Measurements from ENCODE around the gene NUCB1.

The NUCB1 gene

GRCh38 chr19:48953990-48954594 is 54.0 kb downstream of the NUCB1 start:
- TF ChIP-seq CTCF (conservative IDR thresholded peaks at IDR 0.05), result no peak
- peak overlapping the region; percentile 86 for H3K27ac ChIP-seq

GRCh38 chr19:48954595-48955307 is 54.6 kb downstream of the NUCB1 start, which contains the start of gene BAX:
BAX (plus strand) TSS chr19:48954875; CDS start chr19:48954929, 54 bp downstream.
- TF ChIP-seq CTCF (conservative IDR thresholded peaks at IDR 0.05), result no peak
- peak within 1 kb of the TSS; percentile 86 for H3K27ac ChIP-seq

- no peak for TF ChIP-seq CTCF (conservative IDR thresholded peaks at IDR 0.05)
- peak overlapping the region; percentile 86 for H3K27ac ChIP-seq
Observed at GRCh38 chr19:48955308-48955958, 55.3 kb downstream of the NUCB1 start.

- no peak overlapping the region for H3K27ac ChIP-seq
- TF ChIP-seq CTCF (conservative IDR thresholded peaks at IDR 0.05), result no peak
Observed at GRCh38 chr19:48958006-48958405, 57.9 kb downstream of the NUCB1 start.

GRCh38 chr19:48959341-48960239 is 59.5 kb downstream of the NUCB1 start:
- no peak overlapping the region for H3K27ac ChIP-seq
- no peak for TF ChIP-seq CTCF (conservative IDR thresholded peaks at IDR 0.05)

- no peak overlapping the region for H3K27ac ChIP-seq
- TF ChIP-seq CTCF (conservative IDR thresholded peaks at IDR 0.05), result no peak
Observed at GRCh38 chr19:48961051-48961649, 61.0 kb downstream of the NUCB1 start.

Measured in VCaP (cell line).